NOMO-1 treated with DMSO at 0.1 percent for 48 hours (cell line): ENCODE data around the gene SLC4A2.

Experiments
- DNase-seq: peaks from one replicate; lab custom pipeline; 2025; ENCODE audit not compliant: unreplicated experiment; lab: John Stamatoyannopoulos, UW

The SLC4A2 gene

GRCh38 chr7:151125846-151126481 lies 66.6 kb downstream of the SLC4A2 start:
- DNase-seq: no peak
